HFF-Myc (cell line): Measurements from ENCODE around the gene UGGT1.

Experiments
- DNase-seq: peaks from one replicate; pipeline ENCODE4 v3.0.0-alpha.2; 2011; ENCODE audit warnings: low read depth; ENCODE audit errors: extremely low read depth
- H3K4me3 ChIP-seq: replicated peaks from 2 replicates; pipeline ENCODE4 v1.5.1; 2011; ENCODE audit warnings: low read depth, mild to moderate bottlenecking, control low read depth, low read length
- CTCF ChIP-seq: IDR thresholded peaks from 2 replicates; pipeline ENCODE4 v1.5.1; 2012; ENCODE audit warnings: mild to moderate bottlenecking, low read depth, low read length, control low read depth; ENCODE audit errors: missing control alignments

Gene UGGT1

GRCh38 chr2:128235581-128235980, 144.6 kb downstream of the UGGT1 start:
- DNase-seq, result no peak
- no peak overlapping the region for H3K4me3 ChIP-seq
- no peak for TF ChIP-seq CTCF

GRCh38 chr2:128236491-128237035, 145.6 kb downstream of the UGGT1 start:
- TF ChIP-seq CTCF, result no peak
- DNase-seq, result no peak
- H3K4me3 ChIP-seq, result no peak overlapping the region

GRCh38 chr2:128237081-128237534, 146.1 kb downstream of the UGGT1 start:
- DNase-seq, result no peak
- no peak for TF ChIP-seq CTCF

GRCh38 chr2:128237911-128238697, 147.1 kb downstream of the UGGT1 start:
- H3K4me3 ChIP-seq, result no peak overlapping the region
- DNase-seq, result no peak
- TF ChIP-seq CTCF, result no peak

More at GRCh38 chr2:128237081-128237534, 146.1 kb downstream of the UGGT1 start:
- H3K4me3 ChIP-seq, result no peak overlapping the region

GRCh38 chr2:128241896-128242295, 150.9 kb downstream of the UGGT1 start:
- no peak overlapping the region for H3K4me3 ChIP-seq
- no peak for TF ChIP-seq CTCF
- DNase-seq, result no peak
